HepG2 (cell line): ENCODE measurements around the gene SGMS1. TPM values are rescaled to one million over a fixed set of nuclear protein-coding genes. Genes with fewer than 3 reads are reported as not detected.

ENCODE experiments used
- ARID3A ChIP-seq: IDR thresholded peaks from 2 replicates; pipeline ENCODE4 v1.6.1; 2012; ENCODE audit warnings: low read depth, low read length, improper control_type of control experiment
- HINFP ChIP-seq: sonication (generic); formaldehyde crosslinking; IDR thresholded peaks from 2 replicates; pipeline ENCODE4 v1.4.0; 2020; ENCODE audit warnings: low read depth, mild to moderate bottlenecking, missing genetic modification reagents
- MATR3 ChIP-seq: sonication (generic); formaldehyde crosslinking; IDR thresholded peaks from 2 replicates; pipeline ENCODE4 v1.4.0; 2020; ENCODE audit warnings: missing genetic modification reagents
- MED13 ChIP-seq: sonication (generic); formaldehyde crosslinking; IDR thresholded peaks from 2 replicates; pipeline ENCODE4 v1.5.0; 2020; ENCODE audit warnings: missing genetic modification reagents
- PBX2 ChIP-seq: IDR thresholded peaks from 2 replicates; pipeline ENCODE4 v1.6.1; 2016; ENCODE audit warnings: control low read depth
- THYN1 ChIP-seq: sonication (generic); formaldehyde crosslinking; IDR thresholded peaks from 2 replicates; pipeline ENCODE4 v1.8.1; 2023; ENCODE audit warnings: low read depth, mild to moderate bottlenecking, moderate library complexity, missing genetic modification reagents, borderline replicate concordance
- ZNF24 ChIP-seq: fragments of 450-650 bp; IDR thresholded peaks from 2 replicates; pipeline ENCODE4 v1.6.1; 2017; ENCODE audit warnings: antibody characterized with exemption, mild to moderate bottlenecking
- ZXDC ChIP-seq: sonication (generic); formaldehyde crosslinking; IDR thresholded peaks from 2 replicates; pipeline ENCODE4 v1.5.0; 2020; ENCODE audit warnings: mild to moderate bottlenecking, missing genetic modification reagents
- polyA plus RNA-seq, 8 experiments: library from polyadenylated mRNA; depleted of rRNA in 3 of 8; stranded (reverse) in 7 of 8; unstranded in 1 of 8; fragments of >200 nt; fragmentation: Illumina TruSeq in 4 of 8; extraction: Trizol in 4 of 8; gene quantifications; 2 replicates each; pipeline versions ENCODE4 v1.2.1 to v1.2.3, GENCODE V29; 2011 to 2016; ENCODE audit warnings: low read depth in 4 of 8, missing spikeins in 1 of 8, mixed read lengths in 1 of 8; ENCODE audit not compliant: insufficient read depth in 1 of 8
- total RNA-seq, 5 experiments: library from RNA; depleted of rRNA; stranded (reverse); fragments of >200 nt; fragmentation: Illumina TruSeq; extraction: Trizol; gene quantifications; 2 replicates each; pipeline ENCODE4 v1.2.3, GENCODE V29; 2016; ENCODE audit warnings: low read depth in 1 of 5
- TF ChIP-seq, protein P1 (sequence below): sonication (generic); formaldehyde crosslinking; IDR thresholded peaks from 2 replicates; pipeline ENCODE4 v1.5.0; 2020; ENCODE audit warnings: mild to moderate bottlenecking, missing genetic modification reagents, borderline replicate concordance
- TF ChIP-seq, protein P2 (sequence below): sonication (generic); formaldehyde crosslinking; IDR thresholded peaks from 2 replicates; pipeline ENCODE4 v1.5.0; 2020; ENCODE audit warnings: missing genetic modification reagents
- TF ChIP-seq, protein P3 (sequence below): sonication (generic); formaldehyde crosslinking; IDR thresholded peaks from 2 replicates; pipeline ENCODE4 v1.4.0; 2020; ENCODE audit warnings: missing genetic modification reagents

Gene SGMS1
- total and polyA plus RNA-seq, 2 of the 13 experiments (the other 11 are each of a cell fraction or from before 2014, with no cell fraction given), result 6.5 to 15.1 TPM

DNA sequence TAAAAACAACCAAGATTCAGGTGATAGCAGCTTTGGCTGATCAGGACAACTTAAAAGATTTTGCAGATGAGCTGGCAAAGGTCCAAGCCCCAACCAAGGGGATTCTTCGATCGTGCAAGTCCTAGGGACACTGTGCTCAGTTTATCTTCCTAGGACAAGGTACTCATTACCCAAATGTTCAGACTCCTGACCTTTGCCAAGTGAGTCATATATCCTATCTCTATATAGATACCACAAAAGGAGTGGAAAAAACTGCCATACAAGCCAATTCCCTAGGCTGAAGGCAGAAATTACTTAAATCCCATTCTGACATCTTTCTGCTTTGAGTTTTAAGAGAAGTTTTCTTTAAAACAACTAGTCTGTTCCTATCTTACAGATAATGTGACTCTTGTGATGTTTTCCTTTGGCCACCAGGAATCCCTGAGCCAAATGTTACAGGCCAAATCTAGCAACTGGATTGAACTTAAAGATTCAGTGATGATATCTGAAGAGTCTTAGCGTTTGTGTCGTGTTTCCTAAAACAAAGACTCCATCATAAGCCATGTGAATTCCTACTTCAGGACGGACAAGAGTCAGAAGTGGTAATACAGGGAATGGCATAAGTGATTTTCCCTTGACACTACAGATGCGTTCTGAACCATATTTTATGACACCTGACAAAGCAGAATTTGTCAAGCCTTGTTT lies 229.8 kb downstream of the SGMS1 start (continued):
- TF ChIP-seq, protein P1, sequence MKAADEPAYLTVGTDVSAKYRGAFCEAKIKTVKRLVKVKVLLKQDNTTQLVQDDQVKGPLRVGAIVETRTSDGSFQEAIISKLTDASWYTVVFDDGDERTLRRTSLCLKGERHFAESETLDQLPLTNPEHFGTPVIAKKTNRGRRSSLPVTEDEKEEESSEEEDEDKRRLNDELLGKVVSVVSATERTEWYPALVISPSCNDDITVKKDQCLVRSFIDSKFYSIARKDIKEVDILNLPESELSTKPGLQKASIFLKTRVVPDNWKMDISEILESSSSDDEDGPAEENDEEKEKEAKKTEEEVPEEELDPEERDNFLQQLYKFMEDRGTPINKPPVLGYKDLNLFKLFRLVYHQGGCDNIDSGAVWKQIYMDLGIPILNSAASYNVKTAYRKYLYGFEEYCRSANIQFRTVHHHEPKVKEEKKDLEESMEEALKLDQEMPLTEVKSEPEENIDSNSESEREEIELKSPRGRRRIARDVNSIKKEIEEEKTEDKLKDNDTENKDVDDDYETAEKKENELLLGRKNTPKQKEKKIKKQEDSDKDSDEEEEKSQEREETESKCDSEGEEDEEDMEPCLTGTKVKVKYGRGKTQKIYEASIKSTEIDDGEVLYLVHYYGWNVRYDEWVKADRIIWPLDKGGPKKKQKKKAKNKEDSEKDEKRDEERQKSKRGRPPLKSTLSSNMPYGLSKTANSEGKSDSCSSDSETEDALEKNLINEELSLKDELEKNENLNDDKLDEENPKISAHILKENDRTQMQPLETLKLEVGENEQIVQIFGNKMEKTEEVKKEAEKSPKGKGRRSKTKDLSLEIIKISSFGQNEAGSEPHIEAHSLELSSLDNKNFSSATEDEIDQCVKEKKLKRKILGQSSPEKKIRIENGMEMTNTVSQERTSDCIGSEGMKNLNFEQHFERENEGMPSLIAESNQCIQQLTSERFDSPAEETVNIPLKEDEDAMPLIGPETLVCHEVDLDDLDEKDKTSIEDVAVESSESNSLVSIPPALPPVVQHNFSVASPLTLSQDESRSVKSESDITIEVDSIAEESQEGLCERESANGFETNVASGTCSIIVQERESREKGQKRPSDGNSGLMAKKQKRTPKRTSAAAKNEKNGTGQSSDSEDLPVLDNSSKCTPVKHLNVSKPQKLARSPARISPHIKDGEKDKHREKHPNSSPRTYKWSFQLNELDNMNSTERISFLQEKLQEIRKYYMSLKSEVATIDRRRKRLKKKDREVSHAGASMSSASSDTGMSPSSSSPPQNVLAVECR (CRISPR knock-in tag), result no peak
- TF ChIP-seq THYN1 (CRISPR knock-in tag), result no peak
- no peak for TF ChIP-seq HINFP (CRISPR knock-in tag)
- no peak for TF ChIP-seq MED13 (CRISPR knock-in tag)
- TF ChIP-seq ZNF24, result no peak
- no peak for TF ChIP-seq MATR3 (CRISPR knock-in tag)
- TF ChIP-seq ARID3A, result peak; percentile 71
- TF ChIP-seq, protein P2, sequence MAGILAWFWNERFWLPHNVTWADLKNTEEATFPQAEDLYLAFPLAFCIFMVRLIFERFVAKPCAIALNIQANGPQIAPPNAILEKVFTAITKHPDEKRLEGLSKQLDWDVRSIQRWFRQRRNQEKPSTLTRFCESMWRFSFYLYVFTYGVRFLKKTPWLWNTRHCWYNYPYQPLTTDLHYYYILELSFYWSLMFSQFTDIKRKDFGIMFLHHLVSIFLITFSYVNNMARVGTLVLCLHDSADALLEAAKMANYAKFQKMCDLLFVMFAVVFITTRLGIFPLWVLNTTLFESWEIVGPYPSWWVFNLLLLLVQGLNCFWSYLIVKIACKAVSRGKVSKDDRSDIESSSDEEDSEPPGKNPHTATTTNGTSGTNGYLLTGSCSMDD, result no peak
- TF ChIP-seq, protein P3, sequence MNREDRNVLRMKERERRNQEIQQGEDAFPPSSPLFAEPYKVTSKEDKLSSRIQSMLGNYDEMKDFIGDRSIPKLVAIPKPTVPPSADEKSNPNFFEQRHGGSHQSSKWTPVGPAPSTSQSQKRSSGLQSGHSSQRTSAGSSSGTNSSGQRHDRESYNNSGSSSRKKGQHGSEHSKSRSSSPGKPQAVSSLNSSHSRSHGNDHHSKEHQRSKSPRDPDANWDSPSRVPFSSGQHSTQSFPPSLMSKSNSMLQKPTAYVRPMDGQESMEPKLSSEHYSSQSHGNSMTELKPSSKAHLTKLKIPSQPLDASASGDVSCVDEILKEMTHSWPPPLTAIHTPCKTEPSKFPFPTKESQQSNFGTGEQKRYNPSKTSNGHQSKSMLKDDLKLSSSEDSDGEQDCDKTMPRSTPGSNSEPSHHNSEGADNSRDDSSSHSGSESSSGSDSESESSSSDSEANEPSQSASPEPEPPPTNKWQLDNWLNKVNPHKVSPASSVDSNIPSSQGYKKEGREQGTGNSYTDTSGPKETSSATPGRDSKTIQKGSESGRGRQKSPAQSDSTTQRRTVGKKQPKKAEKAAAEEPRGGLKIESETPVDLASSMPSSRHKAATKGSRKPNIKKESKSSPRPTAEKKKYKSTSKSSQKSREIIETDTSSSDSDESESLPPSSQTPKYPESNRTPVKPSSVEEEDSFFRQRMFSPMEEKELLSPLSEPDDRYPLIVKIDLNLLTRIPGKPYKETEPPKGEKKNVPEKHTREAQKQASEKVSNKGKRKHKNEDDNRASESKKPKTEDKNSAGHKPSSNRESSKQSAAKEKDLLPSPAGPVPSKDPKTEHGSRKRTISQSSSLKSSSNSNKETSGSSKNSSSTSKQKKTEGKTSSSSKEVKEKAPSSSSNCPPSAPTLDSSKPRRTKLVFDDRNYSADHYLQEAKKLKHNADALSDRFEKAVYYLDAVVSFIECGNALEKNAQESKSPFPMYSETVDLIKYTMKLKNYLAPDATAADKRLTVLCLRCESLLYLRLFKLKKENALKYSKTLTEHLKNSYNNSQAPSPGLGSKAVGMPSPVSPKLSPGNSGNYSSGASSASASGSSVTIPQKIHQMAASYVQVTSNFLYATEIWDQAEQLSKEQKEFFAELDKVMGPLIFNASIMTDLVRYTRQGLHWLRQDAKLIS (CRISPR knock-in tag), result no peak
- no peak for TF ChIP-seq PBX2 (CRISPR knock-in tag)
- TF ChIP-seq ZXDC (CRISPR knock-in tag), result no peak
